ENCODE data around the gene NOP9. TPM values are rescaled to one million over a fixed set of nuclear protein-coding genes. Genes with fewer than 3 reads are reported as not detected.
A peak's percentile ranks its signal among the peaks of the same experiment; 100 is the strongest.
"Not testable (repeated sequence)": the region's sequence is repeated elsewhere in the genome, so short reads cannot be mapped to it uniquely, and the experiment has no call there.

Gene NOP9
- total RNA-seq, 1 experiment from 2014 or later = 35.1 TPM

GRCh38 chr14:24327303-24327702 lies 27.7 kb downstream of the NOP9 start:
- H3K4me1 Mint-ChIP-seq (ENCODE audit: low read depth, unreplicated experiment) = peaks cover 5% of the 10 kb centered on the region
- no peaks in the 10 kb centered on the region; the same call in 1 of the 2 replicates for H3K27me3 ChIP-seq (replicated peaks; ENCODE audit: control insufficient read depth, insufficient read depth, low read length)
- H3K27me3 Mint-ChIP-seq (ENCODE audit: insufficient read depth, unreplicated experiment) = no peaks in the 10 kb centered on the region
- no peak overlapping the region for H3K4me3 ChIP-seq (ENCODE audit: low read depth, low read length)
- peaks cover 2% of the 10 kb centered on the region for H3K36me3 Mint-ChIP-seq (ENCODE audit: insufficient read depth, unreplicated experiment)
- no peak overlapping the region for H3K4me3 Mint-ChIP-seq (ENCODE audit: unreplicated experiment)
- intact Hi-C loops (cut with micrococcal nuclease; ENCODE audit: unreplicated experiment) = no loop called here
- TF ChIP-seq CTCF (IDR thresholded peaks at IDR 0.05; ENCODE audit: insufficient read depth in 1 of 2, low read depth in 1 of 2, low read length in 1 of 2, severe bottlenecking in 1 of 2, unreplicated experiment in 1 of 2) = no peak
- CTCF ChIA-PET = interaction anchor here (0.6 to 3.1 kb wide), 4 partner anchors 103 to 769 kb away, joined by 3 to 12 read pairs (median 3); no protein-coding TSS in a partner anchor
- DNase-seq = no peak
- H3K4me1 ChIP-seq = no peaks in the 10 kb centered on the region
- H3K27ac Mint-ChIP-seq (ENCODE audit: unreplicated experiment) = no peak overlapping the region
- H3K9me3 Mint-ChIP-seq (ENCODE audit: unreplicated experiment) = no peaks in the 10 kb centered on the region
- H3K9me3 ChIP-seq = no peaks in the 10 kb centered on the region
- H3K36me3 ChIP-seq (ENCODE audit: control insufficient read depth, insufficient read depth, low read length) = no peaks in the 10 kb centered on the region
- no TSS peak for BruUV-seq (replicated peaks)
- POLR2A ChIA-PET = no interaction called here

- H3K9me3 Mint-ChIP-seq (ENCODE audit: unreplicated experiment); H3K36me3 ChIP-seq (ENCODE audit: control insufficient read depth, insufficient read depth, low read length); H3K4me1 ChIP-seq; H3K27me3 ChIP-seq (replicated peaks; ENCODE audit: control insufficient read depth, insufficient read depth, low read length); H3K27me3 Mint-ChIP-seq (ENCODE audit: insufficient read depth, unreplicated experiment); H3K27ac Mint-ChIP-seq (ENCODE audit: unreplicated experiment); POLR2A ChIA-PET; H3K4me3 Mint-ChIP-seq (ENCODE audit: unreplicated experiment); H3K4me3 ChIP-seq (ENCODE audit: low read depth, low read length); H3K9me3 ChIP-seq; H3K4me1 Mint-ChIP-seq (ENCODE audit: low read depth, unreplicated experiment); BruUV-seq (replicated peaks); H3K36me3 Mint-ChIP-seq (ENCODE audit: insufficient read depth, unreplicated experiment): not testable (repeated sequence)
- peak in 1 of 2 experiments; percentile 67 for TF ChIP-seq CTCF (IDR thresholded peaks at IDR 0.05; ENCODE audit: insufficient read depth in 1 of 2, low read depth in 1 of 2, low read length in 1 of 2, severe bottlenecking in 1 of 2, unreplicated experiment in 1 of 2)
- DNase-seq = peak; percentile 63 to 69
- CTCF ChIA-PET = interaction anchor here (1.0 to 3.1 kb wide), 3 partner anchors 103 to 109 kb away, joined by 3 to 12 read pairs (median 3); no protein-coding TSS in a partner anchor
- intact Hi-C loops (cut with micrococcal nuclease; ENCODE audit: unreplicated experiment) = loop anchor here (1.0 kb wide), 2 partner anchors 103 to 108 kb away; no protein-coding TSS in a partner anchor
These were observed 28.3 kb downstream of the NOP9 start for GRCh38 chr14:24327914-24328313.

GRCh38 chr14:24329073-24329663 lies 29.5 kb downstream of the NOP9 start:
- Histone ChIP-seq H3K4me3 (ENCODE audit: low read depth, low read length) (no peak overlapping the region), H3K27me3 (replicated peaks; ENCODE audit: control insufficient read depth, insufficient read depth, low read length) (no peaks in the 10 kb centered on the region; the same call in 1 of the 2 replicates), H3K9me3 (no peaks in the 10 kb centered on the region), H3K36me3 (ENCODE audit: control insufficient read depth, insufficient read depth, low read length) (no peaks in the 10 kb centered on the region), H3K4me1 (peaks cover 9% of the 10 kb centered on the region)
- Mint-ChIP-seq H3K4me3 (ENCODE audit: unreplicated experiment) (no peak overlapping the region), H3K27me3 (ENCODE audit: insufficient read depth, unreplicated experiment) (no peaks in the 10 kb centered on the region), H3K36me3 (ENCODE audit: insufficient read depth, unreplicated experiment) (peaks cover 7% of the 10 kb centered on the region), H3K4me1 (ENCODE audit: low read depth, unreplicated experiment) (peaks cover 7% of the 10 kb centered on the region), H3K9me3 (ENCODE audit: unreplicated experiment) (no peaks in the 10 kb centered on the region), H3K27ac (ENCODE audit: unreplicated experiment) (no peak overlapping the region)
- intact Hi-C loops (cut with micrococcal nuclease; ENCODE audit: unreplicated experiment) = no loop called here
- POLR2A ChIA-PET = interaction anchor here (0.6 kb wide), 1 partner anchor 108 kb away, joined by 3 read pairs; no protein-coding TSS in a partner anchor
- CTCF ChIA-PET = interaction anchor here (3.1 kb wide), 1 partner anchor 103 kb away, joined by 12 read pairs; no protein-coding TSS in a partner anchor
- no peak for DNase-seq
- no peak for TF ChIP-seq CTCF (IDR thresholded peaks at IDR 0.05; ENCODE audit: insufficient read depth in 1 of 2, low read depth in 1 of 2, low read length in 1 of 2, severe bottlenecking in 1 of 2, unreplicated experiment in 1 of 2)
- no TSS peak for BruUV-seq (replicated peaks)
